ENCODE measurements around the gene FRMD4A.

FRMD4A gene

GRCh38 chr10:14039968-14040668 lies 290.6 kb downstream of the FRMD4A start:
- no peak for DNase-seq

- DNase-seq, result no peak
These were observed 294.5 kb downstream of the FRMD4A start for GRCh38 chr10:14036233-14036632.

- no peak for DNase-seq
These were observed 295.2 kb downstream of the FRMD4A start for GRCh38 chr10:14035506-14035905.

DNA sequence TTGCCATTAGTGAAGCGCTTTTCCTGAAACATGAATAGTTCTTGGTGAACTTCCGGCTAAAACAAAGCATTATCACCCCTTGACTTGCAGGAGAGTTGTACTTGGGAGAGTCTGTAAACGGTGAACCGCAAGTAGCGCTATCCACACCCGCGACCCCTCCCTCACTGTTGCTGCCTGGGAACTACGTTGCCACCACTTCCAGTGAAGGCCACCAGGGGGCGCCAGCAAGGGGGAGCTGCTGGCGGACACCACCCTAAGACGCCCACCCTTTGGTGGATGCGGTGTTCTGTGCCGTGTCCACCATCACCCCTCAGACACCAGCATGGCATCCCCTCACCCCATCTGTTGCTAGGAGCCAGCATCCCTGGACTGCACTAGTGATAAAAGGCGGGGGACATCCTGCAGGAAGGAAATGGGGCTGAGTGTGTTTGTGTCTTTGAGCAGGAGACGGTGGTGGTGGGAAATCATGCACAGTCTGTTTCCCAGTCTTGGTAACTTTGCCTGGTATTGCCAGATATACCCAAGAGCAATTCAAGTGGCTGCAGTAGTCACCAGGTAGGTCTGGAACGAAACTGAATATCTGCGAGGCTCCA lies 298.2 kb downstream of the FRMD4A start:
- DNase-seq, result peak; percentile 27

DNA sequence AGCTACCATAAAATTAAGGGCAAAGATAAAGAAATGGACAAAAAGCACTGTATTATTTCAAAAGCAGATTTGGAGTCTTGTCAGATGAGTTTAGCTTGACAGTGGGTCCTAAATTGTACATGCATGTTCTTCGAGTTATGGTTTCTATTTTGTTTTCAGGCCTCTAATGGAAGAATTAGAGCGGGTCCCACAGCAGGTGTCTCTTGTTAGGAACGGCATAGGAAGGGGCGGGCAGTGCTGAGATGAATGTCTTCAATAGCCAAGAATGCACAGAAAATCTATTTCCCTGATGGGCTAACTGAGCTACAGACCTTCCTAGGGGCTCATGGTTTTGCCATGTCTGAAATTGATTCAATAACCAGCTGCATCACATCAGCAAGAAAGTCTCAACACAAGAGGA lies 304.4 kb downstream of the FRMD4A start:
- no peak for DNase-seq

DNA sequence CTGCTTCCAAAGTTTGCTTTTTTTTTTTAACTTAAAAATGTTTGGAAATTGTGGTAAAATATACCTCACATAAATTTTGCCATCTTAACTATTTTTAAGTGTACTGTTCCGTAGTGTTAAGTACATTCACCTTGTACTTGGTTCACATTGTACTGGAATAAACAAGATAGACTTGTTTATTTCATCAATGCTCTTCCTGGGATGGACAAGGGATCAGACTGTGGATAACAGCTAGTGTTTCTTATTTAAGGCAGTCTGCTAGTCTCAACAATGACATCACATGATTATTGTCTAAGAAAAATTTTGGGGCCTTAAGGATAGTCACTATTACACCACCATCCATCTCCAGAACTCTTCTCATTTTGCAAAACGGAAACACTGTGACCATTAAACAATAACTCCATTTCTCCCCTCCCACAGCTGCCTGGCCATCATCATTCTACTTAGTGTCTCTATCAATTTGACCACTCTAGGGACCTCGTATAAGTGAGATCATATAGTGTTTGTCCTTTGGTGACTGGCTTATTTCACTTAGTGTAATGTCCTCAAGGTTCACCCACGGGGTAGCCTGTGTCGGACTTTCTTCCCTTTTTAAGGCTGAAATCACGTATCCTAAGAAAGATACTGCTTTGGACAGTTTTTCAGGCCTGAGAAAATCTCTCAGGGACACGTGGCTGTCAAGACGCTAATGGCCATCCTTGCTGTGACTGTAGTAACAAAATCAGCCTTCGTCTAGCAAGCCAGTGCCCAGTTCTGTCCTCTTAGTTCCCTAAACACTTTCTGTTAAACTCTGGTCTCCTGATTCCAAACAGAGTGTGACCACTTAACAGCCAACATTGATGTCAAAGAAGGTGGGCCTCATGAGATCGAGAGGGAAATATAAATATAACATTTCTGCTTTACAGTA lies 305.2 kb downstream of the FRMD4A start:
- DNase-seq, result no peak

GRCh38 chr10:14024329-14025202 lies 306.2 kb downstream of the FRMD4A start:
- no peak for DNase-seq

DNA sequence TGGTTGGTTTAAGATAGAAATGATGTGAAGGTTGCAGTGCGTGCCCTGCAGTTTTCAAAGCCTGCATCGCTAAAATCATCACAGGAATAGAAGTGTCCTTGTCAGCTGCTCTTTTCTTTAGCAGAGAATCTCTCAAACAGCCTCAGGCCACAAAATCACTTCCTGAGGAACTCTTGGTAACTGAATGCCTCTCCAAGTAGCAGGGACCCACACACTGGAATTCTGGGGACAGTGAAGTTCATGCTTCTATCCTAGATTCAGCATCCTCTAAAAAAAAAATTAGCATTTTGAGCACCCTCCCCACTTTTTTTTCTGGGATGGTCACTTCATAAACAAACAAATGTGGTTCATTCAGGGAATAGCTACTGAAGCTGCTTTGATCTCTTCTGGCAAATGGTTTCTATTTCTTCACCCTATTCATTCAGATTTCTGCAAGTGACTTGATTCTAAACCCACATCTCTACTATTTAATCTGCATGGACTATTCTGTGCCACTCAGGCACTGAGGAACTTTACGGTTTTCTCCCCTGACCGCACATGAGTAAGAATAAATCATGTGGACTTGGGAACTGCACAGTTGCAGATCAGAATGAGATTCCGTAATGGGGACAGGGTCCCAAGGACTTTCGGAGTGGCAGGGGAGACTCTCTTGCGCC lies 306.9 kb downstream of the FRMD4A start:
- DNase-seq, result no peak

GRCh38 chr10:14022954-14023672 lies 307.6 kb downstream of the FRMD4A start:
- DNase-seq, result no peak

DNA sequence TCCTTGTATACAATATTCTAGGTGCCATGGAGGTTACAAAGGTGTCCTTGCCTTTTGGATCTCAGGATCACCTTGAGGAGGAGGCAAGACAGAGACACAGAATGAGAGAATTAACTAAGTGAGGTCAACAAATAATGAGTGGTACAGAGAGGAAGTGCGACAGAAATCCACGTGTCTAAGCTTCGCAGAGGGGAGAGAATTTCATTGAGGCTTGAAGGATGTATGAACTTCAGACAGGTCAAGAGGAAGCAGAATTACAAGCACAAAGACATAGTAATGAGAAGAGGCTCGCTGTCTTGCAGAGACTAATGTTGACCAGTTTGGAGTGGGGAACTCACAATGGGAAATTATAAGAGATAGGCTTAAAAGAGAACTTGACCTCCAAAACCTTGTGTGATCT lies 308.7 kb downstream of the FRMD4A start:
- DNase-seq, result no peak

DNA sequence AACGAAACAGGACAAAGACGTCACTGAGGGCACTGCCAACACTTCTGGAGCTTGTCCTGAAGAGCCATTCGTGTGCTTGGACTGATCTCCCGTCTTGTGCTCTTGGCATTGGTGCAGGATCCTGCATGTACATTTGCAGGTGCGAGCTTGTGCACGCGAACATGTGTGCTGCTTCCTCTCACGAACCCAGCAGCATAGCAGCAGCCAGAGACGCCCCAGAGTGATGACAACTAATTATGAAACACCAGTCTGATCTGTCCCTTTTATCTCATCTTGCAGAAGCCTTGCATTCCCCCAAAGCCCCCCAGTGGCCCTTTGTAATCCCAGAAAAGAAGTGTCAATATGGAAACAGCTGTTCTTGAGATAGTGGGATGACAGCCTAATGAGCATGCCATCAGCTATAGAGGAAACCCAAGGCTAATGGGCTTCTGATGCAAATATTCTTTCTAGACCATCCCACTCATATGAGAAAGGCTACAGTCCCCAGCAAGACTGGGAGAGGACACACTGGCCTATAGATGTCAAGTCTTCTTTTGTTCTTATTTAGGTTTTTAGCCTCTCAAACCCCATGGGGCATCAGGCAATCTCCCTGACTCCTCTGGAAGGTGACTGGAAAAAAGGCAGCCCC lies 310.6 kb downstream of the FRMD4A start:
- DNase-seq, result no peak

- no peak for DNase-seq
These were observed 313.3 kb downstream of the FRMD4A start for GRCh38 chr10:14017467-14017866.

- no peak for DNase-seq
These were observed 313.8 kb downstream of the FRMD4A start for GRCh38 chr10:14016931-14017333.

DNA sequence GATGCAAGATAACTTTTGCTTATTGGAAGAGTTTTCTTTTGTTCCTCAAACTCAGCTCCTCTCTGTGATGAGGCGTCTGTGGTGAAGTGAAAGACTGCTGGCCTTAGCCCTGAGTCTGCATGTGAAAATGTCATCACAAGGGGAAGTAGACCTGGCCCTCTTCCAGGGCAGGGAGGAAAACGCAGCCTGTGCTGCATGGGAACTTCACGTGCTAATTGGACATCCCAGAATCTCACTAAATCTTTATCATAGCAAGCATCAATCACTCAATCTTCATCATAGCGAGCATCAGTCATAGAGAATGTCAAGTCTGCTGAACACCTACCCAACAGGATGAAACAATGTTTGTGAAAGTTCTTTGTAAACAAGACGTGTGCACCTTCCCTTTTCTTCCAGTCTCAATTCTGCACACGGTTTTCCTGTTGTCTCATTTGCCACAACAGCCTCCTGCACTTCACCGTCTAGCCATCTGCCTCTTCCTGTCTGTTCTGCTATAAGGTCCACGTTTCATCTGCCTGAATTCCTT lies 314.6 kb downstream of the FRMD4A start:
- peak; percentile 22 for DNase-seq

GRCh38 chr10:14014423-14014822 lies 316.3 kb downstream of the FRMD4A start:
- DNase-seq, result no peak

DNA sequence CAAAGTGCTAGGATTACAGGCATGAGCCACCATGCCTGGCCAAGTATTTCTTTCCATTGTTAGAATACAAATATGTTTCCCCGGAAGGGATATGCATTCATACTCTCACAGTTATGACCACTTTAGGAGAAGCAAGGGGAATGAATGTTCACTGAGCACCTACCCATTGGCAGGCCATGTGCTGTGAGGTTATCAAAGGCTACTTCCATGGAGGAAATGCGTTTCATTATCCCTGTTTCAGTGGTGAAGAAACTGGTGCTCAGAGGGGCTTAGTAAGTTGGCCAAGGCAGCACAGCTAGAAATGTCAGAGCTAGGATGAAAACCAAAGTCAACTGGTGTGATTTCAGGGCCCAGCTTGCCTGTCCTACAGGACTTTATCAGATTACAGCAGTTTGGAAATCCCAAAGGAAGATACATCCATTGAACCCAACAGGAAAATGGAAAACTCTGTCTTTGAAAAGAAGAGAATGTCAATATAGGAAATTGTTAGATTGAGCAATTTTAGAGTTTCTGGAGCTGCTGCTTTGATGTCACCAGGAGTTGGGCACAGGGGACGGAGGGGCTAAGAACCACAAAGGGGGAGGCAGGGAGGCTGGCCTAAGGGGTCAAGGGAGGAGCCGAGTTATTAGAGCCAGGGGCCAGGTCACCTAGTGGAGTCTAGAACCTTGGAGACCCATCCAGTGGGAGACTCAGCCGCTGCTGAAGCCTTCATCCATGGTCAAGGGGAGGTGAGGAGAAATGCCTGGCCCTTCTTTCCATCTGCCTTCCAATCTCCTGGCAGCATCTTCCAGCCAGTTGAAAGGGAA lies 319.8 kb downstream of the FRMD4A start:
- DNase-seq, result no peak

DNA sequence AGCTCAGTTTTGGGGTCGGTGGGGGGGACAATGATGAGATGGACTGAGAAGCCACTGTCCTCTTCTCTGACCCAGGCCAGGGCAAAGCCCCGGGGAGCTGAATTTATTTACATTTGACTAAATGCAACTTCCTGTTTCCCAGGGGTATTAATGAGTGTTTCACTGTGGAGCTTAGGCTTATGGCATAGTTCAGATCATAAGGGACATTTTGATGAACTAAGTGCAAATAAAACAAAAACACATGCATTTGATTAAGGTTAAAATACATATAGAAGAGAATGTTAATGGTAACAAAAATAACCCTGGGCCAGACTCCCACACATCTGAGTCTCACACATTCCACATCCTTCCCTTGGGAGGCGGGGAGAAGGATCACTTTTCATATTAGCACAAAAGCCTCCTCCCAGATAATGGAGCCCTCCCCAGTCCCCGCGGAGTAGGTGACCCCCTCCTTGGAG lies 320.6 kb downstream of the FRMD4A start:
- DNase-seq, result no peak

- peak; percentile 65 for DNase-seq
These were observed 321.2 kb downstream of the FRMD4A start for GRCh38 chr10:14009371-14010100.

- DNase-seq, result no peak
These were observed 322.0 kb downstream of the FRMD4A start for GRCh38 chr10:14008740-14009080.

Measured in CD4-positive, alpha-beta T cell treated with Interleukin-15 for 1 hour (primary cell).